AG10803 (cell line): ENCODE measurements around the gene TMEM132C.

ENCODE experiments used
- DNase-seq: peaks from one replicate; pipeline ENCODE4 v3.0.0; 2010; ENCODE audit warnings: low read depth
- H3K4me3 ChIP-seq: 2 replicates; pipeline ENCODE4 v1.5.1; 2011; ENCODE audit warnings: mild to moderate bottlenecking, low read length, control low read depth
- TF ChIP-seq, protein P1 (sequence below): conservative IDR thresholded peaks from 2 replicates; pipeline ENCODE4 v1.5.1; 2011; ENCODE audit warnings: mild to moderate bottlenecking, low read length, control low read depth, inconsistent platforms

TMEM132C gene

DNA sequence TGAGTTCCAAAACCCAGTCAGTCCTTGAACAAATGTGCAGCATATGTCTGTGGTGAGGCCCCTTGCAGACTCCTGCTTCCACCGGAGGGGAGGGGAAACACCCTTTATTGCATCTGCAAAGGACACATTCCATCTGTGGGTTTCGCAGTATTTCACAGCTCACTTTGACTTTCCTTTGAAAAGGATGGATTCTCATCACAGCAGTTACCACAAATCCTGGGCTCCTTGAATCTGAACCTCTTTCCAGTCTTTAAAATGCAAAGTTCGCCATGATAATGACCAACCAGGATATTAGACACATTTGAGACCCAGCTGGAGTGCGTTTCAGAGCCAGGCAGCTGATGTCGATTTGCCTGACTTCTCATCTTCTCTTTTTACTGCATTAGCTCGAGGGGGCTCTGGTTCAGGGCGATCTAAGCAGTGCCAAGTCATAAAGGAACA is 314.4 kb downstream of the TMEM132C start:
- no peak for DNase-seq
- TF ChIP-seq, protein P1, sequence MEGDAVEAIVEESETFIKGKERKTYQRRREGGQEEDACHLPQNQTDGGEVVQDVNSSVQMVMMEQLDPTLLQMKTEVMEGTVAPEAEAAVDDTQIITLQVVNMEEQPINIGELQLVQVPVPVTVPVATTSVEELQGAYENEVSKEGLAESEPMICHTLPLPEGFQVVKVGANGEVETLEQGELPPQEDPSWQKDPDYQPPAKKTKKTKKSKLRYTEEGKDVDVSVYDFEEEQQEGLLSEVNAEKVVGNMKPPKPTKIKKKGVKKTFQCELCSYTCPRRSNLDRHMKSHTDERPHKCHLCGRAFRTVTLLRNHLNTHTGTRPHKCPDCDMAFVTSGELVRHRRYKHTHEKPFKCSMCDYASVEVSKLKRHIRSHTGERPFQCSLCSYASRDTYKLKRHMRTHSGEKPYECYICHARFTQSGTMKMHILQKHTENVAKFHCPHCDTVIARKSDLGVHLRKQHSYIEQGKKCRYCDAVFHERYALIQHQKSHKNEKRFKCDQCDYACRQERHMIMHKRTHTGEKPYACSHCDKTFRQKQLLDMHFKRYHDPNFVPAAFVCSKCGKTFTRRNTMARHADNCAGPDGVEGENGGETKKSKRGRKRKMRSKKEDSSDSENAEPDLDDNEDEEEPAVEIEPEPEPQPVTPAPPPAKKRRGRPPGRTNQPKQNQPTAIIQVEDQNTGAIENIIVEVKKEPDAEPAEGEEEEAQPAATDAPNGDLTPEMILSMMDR: no peak
- no peak overlapping the region for H3K4me3 ChIP-seq

DNA sequence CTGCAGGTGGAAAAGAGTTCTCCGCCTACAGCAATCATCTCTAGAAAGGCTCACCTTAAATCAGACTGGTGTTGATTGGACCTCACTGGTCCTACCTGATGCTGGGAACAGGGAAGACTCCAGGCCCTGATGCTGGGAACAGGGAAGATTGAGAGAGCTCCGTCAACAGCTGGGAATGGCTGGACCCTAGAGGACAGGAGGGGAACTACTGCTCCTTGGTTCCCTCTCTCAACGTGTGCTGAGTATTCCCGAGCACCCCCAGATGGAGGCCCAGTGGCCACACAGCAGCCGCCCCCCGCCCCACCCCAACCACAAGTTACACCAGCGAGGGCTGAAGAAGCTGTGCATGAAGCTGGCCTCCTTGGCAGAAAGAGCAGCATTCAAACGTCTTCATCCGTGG is 316.5 kb downstream of the TMEM132C start:
- DNase-seq: no peak
- TF ChIP-seq, protein P1: no peak
- H3K4me3 ChIP-seq: no peak overlapping the region

DNA sequence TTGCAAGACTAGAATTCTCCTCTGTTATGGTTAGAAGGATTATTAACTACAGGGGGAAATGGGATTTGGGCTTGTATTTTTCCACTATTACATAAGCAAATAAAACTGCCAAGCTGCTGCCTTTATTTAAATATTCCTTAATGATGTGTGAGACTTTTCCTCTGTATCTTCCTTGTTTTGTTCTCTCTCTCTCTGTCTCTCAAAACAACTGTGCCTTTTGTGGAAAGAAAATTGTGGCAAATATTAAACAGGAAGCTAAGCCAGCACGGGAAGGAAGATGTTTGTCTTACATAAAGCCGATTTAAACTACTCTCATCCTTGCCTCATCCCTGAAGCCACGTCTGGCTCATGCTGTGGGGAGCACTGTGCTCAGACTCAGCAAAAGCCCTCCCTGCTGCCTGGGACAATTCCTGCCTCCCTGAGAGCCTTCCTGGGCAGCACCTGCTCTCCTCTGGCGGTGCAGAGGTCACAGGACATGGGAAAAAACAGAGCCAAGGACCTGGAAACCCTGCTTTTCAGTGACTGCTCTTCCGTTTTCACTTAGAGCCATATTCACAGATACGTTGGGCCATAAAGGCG is 319.6 kb downstream of the TMEM132C start:
- H3K4me3 ChIP-seq: no peak overlapping the region
- no peak for DNase-seq
- TF ChIP-seq, protein P1: no peak

DNA sequence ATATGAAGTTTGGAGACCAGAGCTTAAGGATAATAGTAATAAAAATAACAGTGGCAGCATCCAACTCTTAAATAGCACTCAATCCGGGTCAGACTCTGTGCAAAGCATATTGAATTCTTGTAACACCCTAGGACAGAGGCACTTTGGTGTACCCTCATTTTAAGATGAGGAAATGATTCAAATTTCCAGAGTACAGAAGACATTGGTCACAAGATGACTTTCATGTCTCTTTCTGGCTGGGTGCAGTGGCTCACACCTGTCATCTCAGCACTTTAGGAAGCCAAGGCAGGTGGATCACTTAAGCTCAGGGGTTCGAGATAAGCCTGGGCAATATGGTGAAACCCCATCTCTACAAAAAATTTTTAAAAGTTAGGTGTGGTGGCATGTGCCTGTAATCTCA is 320.9 kb downstream of the TMEM132C start:
- no peak for DNase-seq
- TF ChIP-seq, protein P1: no peak
- no peak overlapping the region for H3K4me3 ChIP-seq

DNA sequence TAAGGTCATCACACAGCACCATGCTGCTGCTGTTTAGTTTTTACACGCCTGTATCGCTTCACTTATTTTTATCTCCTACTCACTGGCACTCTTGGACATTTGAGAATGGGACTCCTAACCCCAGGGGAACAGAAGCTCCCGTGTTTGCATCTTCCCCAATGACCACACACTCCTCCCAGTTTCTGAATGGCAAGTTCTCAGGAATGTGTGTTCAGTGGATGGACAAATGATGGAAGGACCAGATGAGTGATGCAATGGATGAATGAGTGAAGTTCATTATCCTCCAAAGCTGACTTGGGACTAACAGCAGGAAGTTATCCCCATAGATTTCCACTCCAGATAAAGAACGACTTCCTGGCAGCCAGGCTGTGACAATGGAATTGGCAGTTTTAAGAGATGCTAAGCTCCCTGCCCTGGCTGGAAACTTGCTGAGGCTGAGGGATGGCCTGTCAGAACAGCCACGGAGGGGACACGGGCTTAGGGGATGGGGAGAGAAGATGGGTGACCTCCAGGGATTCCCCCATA is 325.3 kb downstream of the TMEM132C start:
- TF ChIP-seq, protein P1: no peak
- no peak for DNase-seq
- H3K4me3 ChIP-seq: no peak overlapping the region

DNA sequence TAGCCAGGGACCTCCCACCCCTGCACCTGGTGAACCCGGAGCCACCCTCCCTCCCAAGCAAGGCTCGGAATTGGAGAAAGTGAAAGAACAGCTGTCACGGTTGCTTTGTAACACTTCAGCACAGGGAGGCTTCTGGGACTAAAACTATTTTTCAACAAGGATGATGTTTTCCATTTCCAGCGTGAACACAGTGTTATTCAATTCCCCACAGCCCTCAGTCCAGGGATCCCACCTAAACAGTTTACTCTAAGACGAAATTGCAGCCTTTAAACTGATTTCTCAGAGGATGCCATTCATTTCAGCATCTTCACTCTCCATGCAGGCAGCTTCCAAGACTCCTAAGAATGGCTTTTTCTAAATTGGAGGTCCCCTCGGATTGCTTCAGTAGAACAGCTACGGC is 327.6 kb downstream of the TMEM132C start:
- DNase-seq: no peak
- TF ChIP-seq, protein P1: no peak
- no peak overlapping the region for H3K4me3 ChIP-seq

DNA sequence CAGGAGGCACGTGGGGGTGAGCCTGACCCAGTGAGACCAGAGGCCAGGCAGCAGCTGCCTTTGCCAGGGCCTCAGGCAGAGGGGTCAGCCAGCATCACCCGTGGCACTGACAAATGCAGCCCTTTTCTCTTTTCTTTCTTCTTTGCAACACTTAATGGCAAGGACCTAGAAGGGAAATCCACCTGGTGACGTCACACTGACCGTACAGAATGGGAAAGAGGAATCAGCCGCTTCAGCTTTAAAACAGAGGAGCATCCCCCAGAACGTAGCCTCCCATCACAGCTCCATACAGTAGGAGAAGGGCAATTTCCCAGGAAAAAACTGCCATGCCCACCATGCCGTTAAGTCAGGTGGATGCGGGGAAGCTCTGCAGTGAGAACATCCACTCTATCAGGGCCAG is 328.6 kb downstream of the TMEM132C start:
- H3K4me3 ChIP-seq: no peak overlapping the region
- TF ChIP-seq, protein P1: no peak
- DNase-seq: no peak
